Loucy (cell line): ENCODE results near the gene RCAN1.

Source experiments
- H2AFZ ChIP-seq: fragments of 200-600 bp; sonication (generic); 2 replicates; pipeline ENCODE4 v1.6.0; 2016; ENCODE audit warnings: antibody characterized with exemption, mild to moderate bottlenecking, low read length, moderate library complexity
- H3F3A ChIP-seq: fragments of 200-600 bp; 2 replicates; pipeline ENCODE4 v1.6.0; 2016; ENCODE audit warnings: antibody characterized with exemption, low read depth, mild to moderate bottlenecking
- H3K27me3 ChIP-seq: fragments of 200-600 bp; sonication (generic); 2 replicates; pipeline ENCODE4 v1.6.1; 2014; ENCODE audit warnings: low read length, mild to moderate bottlenecking; ENCODE audit not compliant: insufficient read depth, poor library complexity, severe bottlenecking
- H3K36me3 ChIP-seq: fragments of 200-600 bp; sonication (generic); 2 replicates; pipeline ENCODE4 v1.6.1; 2016; ENCODE audit warnings: low read length; ENCODE audit not compliant: insufficient read depth
- H3K4me1 ChIP-seq: fragments of 200-600 bp; sonication (generic); 2 replicates; pipeline ENCODE4 v1.5.1; 2014; ENCODE audit warnings: low read length, mild to moderate bottlenecking; ENCODE audit not compliant: insufficient read depth, poor library complexity, severe bottlenecking
- H3K4me2 ChIP-seq: fragments of 200-600 bp; sonication (generic); 2 replicates; pipeline ENCODE4 v1.6.0; 2014; ENCODE audit warnings: antibody characterized with exemption, low read length, low read depth, mild to moderate bottlenecking; ENCODE audit not compliant: poor library complexity, severe bottlenecking
- H3K4me3 ChIP-seq: fragments of 200-600 bp; sonication (generic); 2 replicates; pipeline ENCODE4 v1.5.1; 2014; ENCODE audit warnings: low read length, mild to moderate bottlenecking, mixed read lengths; ENCODE audit not compliant: poor library complexity, severe bottlenecking
- H3K79me2 ChIP-seq: fragments of 200-600 bp; sonication (generic); 2 replicates; pipeline ENCODE4 v1.6.1; 2014; ENCODE audit warnings: low read length; ENCODE audit not compliant: insufficient read depth
- H3K9ac ChIP-seq: fragments of 200-600 bp; sonication (generic); 2 replicates; pipeline ENCODE4 v1.6.0; 2014; ENCODE audit warnings: mild to moderate bottlenecking, low read depth, low read length, moderate library complexity; ENCODE audit not compliant: poor library complexity, severe bottlenecking
- H3K9me2 ChIP-seq: fragments of 200-600 bp; sonication (generic); replicated peaks from 2 replicates; pipeline ENCODE4 v1.6.1; 2016; ENCODE audit warnings: low read depth, low read length, mixed read lengths
- H3K9me3 ChIP-seq: fragments of 200-600 bp; sonication (generic); 2 replicates; pipeline ENCODE4 v1.6.1; 2014; ENCODE audit warnings: mild to moderate bottlenecking, antibody characterized with exemption, low read length, low read depth; ENCODE audit not compliant: insufficient read depth
- H4K20me1 ChIP-seq: fragments of 200-600 bp; sonication (generic); 2 replicates; pipeline ENCODE4 v1.6.0; 2014; ENCODE audit warnings: antibody characterized with exemption, low read length, mild to moderate bottlenecking; ENCODE audit not compliant: insufficient read depth, poor library complexity, severe bottlenecking
- EZH2phosphoT487 ChIP-seq: fragments of 200-600 bp; IDR thresholded peaks from 2 replicates; pipeline ENCODE4 v1.6.1; 2018; ENCODE audit warnings: antibody characterized with exemption, mild to moderate bottlenecking, moderate library complexity, borderline replicate concordance
- TF ChIP-seq, protein P1 (sequence below): fragments of 200-600 bp; sonication (generic); conservative IDR thresholded peaks from 2 replicates; pipeline ENCODE4 v1.5.1; 2014; ENCODE audit warnings: mild to moderate bottlenecking, antibody characterized with exemption, low read length

RCAN1 gene

DNA sequence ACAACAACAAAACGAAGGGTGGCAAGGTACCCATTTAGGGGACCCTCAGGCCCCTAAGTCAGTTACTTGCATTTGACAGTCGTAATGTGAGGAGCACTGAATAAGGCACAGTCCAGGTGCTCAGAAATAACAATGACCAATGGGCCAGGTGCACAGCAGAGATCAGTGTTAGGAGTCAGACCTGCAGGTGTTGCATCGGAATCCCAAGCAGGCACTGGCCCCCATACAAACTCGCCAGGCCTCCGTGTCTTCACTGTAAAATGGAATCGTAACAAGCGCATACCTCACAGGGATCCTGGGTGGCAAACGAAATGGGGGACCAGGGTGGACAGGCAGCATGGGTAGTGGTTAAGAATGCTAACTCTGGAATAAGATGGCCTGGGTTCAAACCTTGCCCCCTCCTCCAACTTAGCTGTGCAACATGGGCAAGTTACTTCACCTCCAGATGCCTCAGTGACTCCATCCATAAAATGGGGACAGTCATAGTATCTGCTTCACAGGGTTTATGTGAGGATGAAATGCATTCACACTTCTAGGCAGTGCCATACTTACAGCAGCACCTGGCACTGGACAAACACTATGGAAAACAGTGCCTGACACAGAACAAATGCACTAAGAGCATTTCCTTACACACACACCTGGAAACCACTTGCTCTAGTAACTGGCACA, 20.2 kb downstream of the RCAN1 start:
- TF ChIP-seq, protein P1, sequence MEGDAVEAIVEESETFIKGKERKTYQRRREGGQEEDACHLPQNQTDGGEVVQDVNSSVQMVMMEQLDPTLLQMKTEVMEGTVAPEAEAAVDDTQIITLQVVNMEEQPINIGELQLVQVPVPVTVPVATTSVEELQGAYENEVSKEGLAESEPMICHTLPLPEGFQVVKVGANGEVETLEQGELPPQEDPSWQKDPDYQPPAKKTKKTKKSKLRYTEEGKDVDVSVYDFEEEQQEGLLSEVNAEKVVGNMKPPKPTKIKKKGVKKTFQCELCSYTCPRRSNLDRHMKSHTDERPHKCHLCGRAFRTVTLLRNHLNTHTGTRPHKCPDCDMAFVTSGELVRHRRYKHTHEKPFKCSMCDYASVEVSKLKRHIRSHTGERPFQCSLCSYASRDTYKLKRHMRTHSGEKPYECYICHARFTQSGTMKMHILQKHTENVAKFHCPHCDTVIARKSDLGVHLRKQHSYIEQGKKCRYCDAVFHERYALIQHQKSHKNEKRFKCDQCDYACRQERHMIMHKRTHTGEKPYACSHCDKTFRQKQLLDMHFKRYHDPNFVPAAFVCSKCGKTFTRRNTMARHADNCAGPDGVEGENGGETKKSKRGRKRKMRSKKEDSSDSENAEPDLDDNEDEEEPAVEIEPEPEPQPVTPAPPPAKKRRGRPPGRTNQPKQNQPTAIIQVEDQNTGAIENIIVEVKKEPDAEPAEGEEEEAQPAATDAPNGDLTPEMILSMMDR, result no peak
- TF ChIP-seq EZH2phosphoT487, result no peak
- H3K9me3 ChIP-seq, result no peaks in the 10 kb centered on the region
- no peak overlapping the region for H3K4me2 ChIP-seq
- H3K27me3 ChIP-seq, result no peaks in the 10 kb centered on the region
- no peak overlapping the region for H3K4me3 ChIP-seq
- no peak overlapping the region for H3K9ac ChIP-seq
- H3K9me2 ChIP-seq, result no peaks in the 10 kb centered on the region
- no peaks in the 10 kb centered on the region for H4K20me1 ChIP-seq
- peaks cover 15% of the 10 kb centered on the region for H3K4me1 ChIP-seq
- no peaks in the 10 kb centered on the region for H3K36me3 ChIP-seq
- no peak overlapping the region for H2AFZ ChIP-seq
- H3K79me2 ChIP-seq, result no peaks in the 10 kb centered on the region
- no peaks in the 10 kb centered on the region for H3F3A ChIP-seq

- Histone ChIP-seq H3K9me3 (no peaks in the 10 kb centered on the region), H3K4me2 (no peak overlapping the region), H3F3A (no peaks in the 10 kb centered on the region), H3K4me1 (peaks cover 21% of the 10 kb centered on the region), H4K20me1 (no peaks in the 10 kb centered on the region), H2AFZ (no peak overlapping the region), H3K79me2 (no peaks in the 10 kb centered on the region), H3K9me2 (no peaks in the 10 kb centered on the region), H3K4me3 (no peak overlapping the region), H3K27me3 (no peaks in the 10 kb centered on the region), H3K36me3 (no peaks in the 10 kb centered on the region), H3K9ac (no peak overlapping the region)
- TF ChIP-seq EZH2phosphoT487, result no peak
- TF ChIP-seq, protein P1, result no peak
These were observed 20.9 kb downstream of the RCAN1 start for GRCh38 chr21:34593954-34594531.

- no peak overlapping the region for H2AFZ ChIP-seq
- H3K4me3 ChIP-seq, result no peak overlapping the region
- H3K79me2 ChIP-seq, result no peaks in the 10 kb centered on the region
- no peaks in the 10 kb centered on the region for H3F3A ChIP-seq
- no peaks in the 10 kb centered on the region for H3K9me3 ChIP-seq
- no peaks in the 10 kb centered on the region for H3K27me3 ChIP-seq
- no peak overlapping the region for H3K9ac ChIP-seq
- H4K20me1 ChIP-seq, result no peaks in the 10 kb centered on the region
- H3K9me2 ChIP-seq, result no peaks in the 10 kb centered on the region
- H3K4me1 ChIP-seq, result peaks cover 22% of the 10 kb centered on the region
- no peak overlapping the region for H3K4me2 ChIP-seq
- H3K36me3 ChIP-seq, result no peaks in the 10 kb centered on the region
- TF ChIP-seq, protein P1, result no peak
- no peak for TF ChIP-seq EZH2phosphoT487
These were observed 21.5 kb downstream of the RCAN1 start for GRCh38 chr21:34593423-34593822.
